ENCODE results near the gene AGO3.

The AGO3 gene

GRCh38 chr1:36085686-36086526 is 155.0 kb downstream of the AGO3 start:
- peaks cover 12% of the 10 kb centered on the region for H3K27me3 Mint-ChIP-seq
- no peak overlapping the region for H3K4me3 Mint-ChIP-seq
- no peaks in the 10 kb centered on the region for H3K9me3 Mint-ChIP-seq
- H3K36me3 Mint-ChIP-seq: no peaks in the 10 kb centered on the region
- peaks cover 11% of the 10 kb centered on the region for H3K4me1 Mint-ChIP-seq
- DNase-seq (ENCODE audit: low spot score in 2 of 2): no peak
- no peak overlapping the region for H3K27ac Mint-ChIP-seq
- ATAC-seq (ENCODE audit: low read depth): no peak

- H3K27me3 Mint-ChIP-seq: peaks cover 12% of the 10 kb centered on the region
- no peaks in the 10 kb centered on the region for H3K9me3 Mint-ChIP-seq
- peaks cover 11% of the 10 kb centered on the region for H3K4me1 Mint-ChIP-seq
- no peak for ATAC-seq (ENCODE audit: low read depth)
- no peaks in the 10 kb centered on the region for H3K36me3 Mint-ChIP-seq
- peak overlapping the region; percentile 68 for H3K4me3 Mint-ChIP-seq
- DNase-seq (ENCODE audit: low spot score in 2 of 2): no peak
- H3K27ac Mint-ChIP-seq: no peak overlapping the region
Observed at GRCh38 chr1:36086529-36087232, 155.8 kb downstream of the AGO3 start.

- Mint-ChIP-seq H3K27me3 (peaks cover 9% of the 10 kb centered on the region), H3K36me3 (no peaks in the 10 kb centered on the region), H3K4me3 (peak overlapping the region; percentile 91), H3K27ac (no peak overlapping the region), H3K9me3 (no peaks in the 10 kb centered on the region), H3K4me1 (peaks cover 16% of the 10 kb centered on the region)
- no peak for DNase-seq (ENCODE audit: low spot score in 2 of 2)
- no peak for ATAC-seq (ENCODE audit: low read depth)
Observed at GRCh38 chr1:36087233-36088123, 156.6 kb downstream of the AGO3 start.

- H3K27me3 Mint-ChIP-seq: peaks cover 9% of the 10 kb centered on the region
- H3K27ac Mint-ChIP-seq: peak overlapping the region; percentile 87
- H3K36me3 Mint-ChIP-seq: peaks cover under 1% of the 10 kb centered on the region
Observed at GRCh38 chr1:36088265-36088576, 157.3 kb downstream of the AGO3 start.

GRCh38 chr1:36088577-36089392 is 157.9 kb downstream of the AGO3 start, which contains the start of gene ADPRS:
TSS of gene ADPRS (plus strand) at chr1:36088892. CDS start at chr1:36088905, 13 bp downstream.
- peak; percentile 86 for DNase-seq (ENCODE audit: low spot score in 2 of 2)
- Mint-ChIP-seq H3K4me3 (peak within 1 kb of the TSS; percentile 91), H3K9me3 (no peaks in the 10 kb centered on the region), H3K27me3 (peaks cover 9% of the 10 kb centered on the region), H3K36me3 (peaks cover 4% of the 10 kb centered on the region), H3K4me1 (peaks cover 16% of the 10 kb centered on the region), H3K27ac (peak within 1 kb of the TSS; percentile 87)
- peak; percentile 90 for ATAC-seq (ENCODE audit: low read depth)

More at GRCh38 chr1:36088265-36088576, 157.3 kb downstream of the AGO3 start:
- DNase-seq (ENCODE audit: low spot score in 2 of 2) (no peak), ATAC-seq (ENCODE audit: low read depth) (peak; percentile 0)
- Mint-ChIP-seq H3K9me3 (no peaks in the 10 kb centered on the region), H3K4me3 (peak overlapping the region; percentile 91), H3K4me1 (peaks cover 16% of the 10 kb centered on the region)

- H3K4me1 Mint-ChIP-seq: peaks cover 16% of the 10 kb centered on the region
- no peaks in the 10 kb centered on the region for H3K9me3 Mint-ChIP-seq
- no peak for ATAC-seq (ENCODE audit: low read depth)
- peak overlapping the region; percentile 91 for H3K4me3 Mint-ChIP-seq
- peaks cover 7% of the 10 kb centered on the region for H3K27me3 Mint-ChIP-seq
- H3K36me3 Mint-ChIP-seq: peaks cover 4% of the 10 kb centered on the region
- DNase-seq (ENCODE audit: low spot score in 2 of 2): no peak
- H3K27ac Mint-ChIP-seq: peak overlapping the region; percentile 87
Observed at GRCh38 chr1:36089393-36090121, 158.7 kb downstream of the AGO3 start.

GRCh38 chr1:36091141-36091540 is 160.2 kb downstream of the AGO3 start:
- H3K9me3 Mint-ChIP-seq: no peaks in the 10 kb centered on the region
- H3K27me3 Mint-ChIP-seq: peaks cover 2% of the 10 kb centered on the region
- H3K27ac Mint-ChIP-seq: no peak overlapping the region
- DNase-seq (ENCODE audit: low spot score in 2 of 2) (no peak), ATAC-seq (ENCODE audit: low read depth) (no peak)
- no peak overlapping the region for H3K4me3 Mint-ChIP-seq
- H3K36me3 Mint-ChIP-seq: peaks cover 4% of the 10 kb centered on the region
- peaks cover 16% of the 10 kb centered on the region for H3K4me1 Mint-ChIP-seq

- Mint-ChIP-seq H3K27me3 (peaks cover 2% of the 10 kb centered on the region), H3K9me3 (no peaks in the 10 kb centered on the region), H3K27ac (no peak overlapping the region), H3K4me3 (no peak overlapping the region), H3K4me1 (peaks cover 16% of the 10 kb centered on the region), H3K36me3 (peaks cover 4% of the 10 kb centered on the region)
- ATAC-seq (ENCODE audit: low read depth) (no peak), DNase-seq (ENCODE audit: low spot score in 2 of 2) (no peak)
Observed at GRCh38 chr1:36091698-36092097, 160.8 kb downstream of the AGO3 start.

GRCh38 chr1:36092166-36092797 is 161.4 kb downstream of the AGO3 start:
- H3K27me3 Mint-ChIP-seq: no peaks in the 10 kb centered on the region
- DNase-seq (ENCODE audit: low spot score in 2 of 2) (no peak), ATAC-seq (ENCODE audit: low read depth) (no peak)
- no peak overlapping the region for H3K4me3 Mint-ChIP-seq
- no peak overlapping the region for H3K27ac Mint-ChIP-seq
- peaks cover 4% of the 10 kb centered on the region for H3K36me3 Mint-ChIP-seq
- no peaks in the 10 kb centered on the region for H3K9me3 Mint-ChIP-seq
- peaks cover 16% of the 10 kb centered on the region for H3K4me1 Mint-ChIP-seq

GRCh38 chr1:36092798-36093185 is 161.9 kb downstream of the AGO3 start:
- no peaks in the 10 kb centered on the region for H3K9me3 Mint-ChIP-seq
- H3K4me3 Mint-ChIP-seq: no peak overlapping the region
- ATAC-seq (ENCODE audit: low read depth) (no peak), DNase-seq (ENCODE audit: low spot score in 2 of 2) (no peak)
- no peak overlapping the region for H3K27ac Mint-ChIP-seq
- H3K27me3 Mint-ChIP-seq: no peaks in the 10 kb centered on the region
- peaks cover 4% of the 10 kb centered on the region for H3K36me3 Mint-ChIP-seq
- H3K4me1 Mint-ChIP-seq: peaks cover 16% of the 10 kb centered on the region

GRCh38 chr1:36093226-36093625 is 162.3 kb downstream of the AGO3 start:
- H3K36me3 Mint-ChIP-seq: peaks cover 4% of the 10 kb centered on the region
- H3K27me3 Mint-ChIP-seq: no peaks in the 10 kb centered on the region
- H3K9me3 Mint-ChIP-seq: no peaks in the 10 kb centered on the region
- DNase-seq (ENCODE audit: low spot score in 2 of 2) (no peak), ATAC-seq (ENCODE audit: low read depth) (no peak)
- no peak overlapping the region for H3K4me3 Mint-ChIP-seq
- H3K27ac Mint-ChIP-seq: no peak overlapping the region
- peaks cover 16% of the 10 kb centered on the region for H3K4me1 Mint-ChIP-seq

GRCh38 chr1:36093929-36094328 is 163.0 kb downstream of the AGO3 start:
- Mint-ChIP-seq H3K9me3 (no peaks in the 10 kb centered on the region), H3K27ac (no peak overlapping the region), H3K36me3 (peaks cover 4% of the 10 kb centered on the region), H3K4me1 (peaks cover 16% of the 10 kb centered on the region), H3K27me3 (no peaks in the 10 kb centered on the region), H3K4me3 (no peak overlapping the region)
- ATAC-seq (ENCODE audit: low read depth) (no peak), DNase-seq (ENCODE audit: low spot score in 2 of 2) (no peak)
